IMR-90 (cell line): ENCODE measurements around the gene ABLIM3. TPM values are rescaled to one million over a fixed set of nuclear protein-coding genes. Genes with fewer than 3 reads are reported as not detected.

Source experiments
- ATAC-seq: fragments of 200-7000 bp; cut with Tn5 transposase; 2 replicates; pipeline ENCODE4 v1.9.1; 2020; ENCODE audit warnings: low read depth, mild to moderate bottlenecking, moderate library complexity
- BruUV-seq: library from RNA; stranded (reverse); fragments of 400-500 nt; replicated peaks from 2 replicates; lab custom pipeline; 2021; lab: Mats Ljungman, UMichigan
- CTCF ChIA-PET: fragments of 300-600 bp; formaldehyde crosslinking; extraction: SDS; loops from one replicate; lab custom pipeline; 2021; ENCODE audit warnings: antibody characterized with exemption; lab: Yijun Ruan, JAX
- POLR2A ChIA-PET: fragments of 300-600 bp; sonication (Branson Sonifier 250); formaldehyde crosslinking; loops from one replicate; lab custom pipeline; 2022; ENCODE audit warnings: antibody characterized with exemption; ENCODE audit not compliant: unreplicated experiment; lab: Charles Lee
- DNase-seq: peaks from one replicate; pipeline ENCODE4 v3.0.0; 2013
- H2AFZ ChIP-seq: replicated peaks from 2 replicates; pipeline ENCODE3; 2013; ENCODE audit warnings: low read length, mild to moderate bottlenecking; ENCODE audit not compliant: poor library complexity
- H2AK5ac ChIP-seq: 2 replicates; pipeline ENCODE4 v1.6.1; 2013; ENCODE audit warnings: low read depth, low read length, inconsistent platforms
- H2AK9ac ChIP-seq: replicated peaks from 2 replicates; pipeline ENCODE3; 2013; ENCODE audit warnings: mild to moderate bottlenecking, low read depth, low read length, moderate library complexity; ENCODE audit not compliant: poor library complexity
- H2BK120ac ChIP-seq: 2 replicates; pipeline ENCODE4 v1.6.1; 2013; ENCODE audit warnings: low read depth, low read length, inconsistent platforms
- H2BK15ac ChIP-seq: 3 replicates; pipeline ENCODE4 v1.6.1; 2013; ENCODE audit warnings: low read depth, low read length, inconsistent platforms
- H2BK20ac ChIP-seq: 2 replicates; pipeline ENCODE4 v1.6.1; 2013; ENCODE audit warnings: low read depth, mild to moderate bottlenecking, inconsistent platforms, low read length, moderate library complexity
- H2BK5ac ChIP-seq: 2 replicates; pipeline ENCODE4 v1.6.1; 2013; ENCODE audit warnings: mild to moderate bottlenecking, low read depth, low read length, inconsistent platforms; ENCODE audit not compliant: poor library complexity, severe bottlenecking
- H3K14ac ChIP-seq: replicated peaks from 2 replicates; pipeline ENCODE4 v1.6.1; 2013; ENCODE audit warnings: low read depth, low read length, inconsistent platforms
- H3K18ac ChIP-seq: 2 replicates; pipeline ENCODE4 v1.6.1; 2013; ENCODE audit warnings: low read depth, low read length, control low read depth
- H3K23ac ChIP-seq: 2 replicates; pipeline ENCODE4 v1.6.1; 2013; ENCODE audit warnings: low read depth, low read length, inconsistent platforms
- H3K27ac ChIP-seq: 2 replicates; pipeline ENCODE4 v1.5.1; 2013; ENCODE audit warnings: mild to moderate bottlenecking, control low read depth, low read length; ENCODE audit not compliant: insufficient read depth
- H3K27me3 ChIP-seq: 2 replicates; pipeline ENCODE4 v1.6.1; 2013; ENCODE audit warnings: low read length; ENCODE audit not compliant: control insufficient read depth, insufficient read depth
- H3K36me3 ChIP-seq: 2 replicates; pipeline ENCODE4 v1.6.1; 2013; ENCODE audit warnings: low read length, mixed read lengths; ENCODE audit not compliant: control insufficient read depth, insufficient read depth
- H3K4ac ChIP-seq: 2 replicates; pipeline ENCODE4 v1.6.1; 2013; ENCODE audit warnings: low read depth, low read length, inconsistent platforms
- H3K4me1 ChIP-seq: 2 replicates; pipeline ENCODE4 v1.6.1; 2013; ENCODE audit warnings: low read length, mixed read lengths; ENCODE audit not compliant: control insufficient read depth, insufficient read depth
- H3K4me2 ChIP-seq: 2 replicates; pipeline ENCODE4 v1.6.1; 2013; ENCODE audit warnings: low read depth, mild to moderate bottlenecking, control low read depth, low read length, moderate library complexity
- H3K4me3 ChIP-seq: 2 replicates; pipeline ENCODE4 v1.5.1; 2013; ENCODE audit warnings: low read depth, mild to moderate bottlenecking, control low read depth, low read length, moderate library complexity; ENCODE audit not compliant: insufficient read depth
- H3K56ac ChIP-seq: 2 replicates; pipeline ENCODE4 v1.6.1; 2013; ENCODE audit warnings: low read length, inconsistent platforms; ENCODE audit not compliant: insufficient read depth; ENCODE audit errors: extremely low read depth
- H3K79me1 ChIP-seq, 2 experiments: 2 replicates each; pipeline ENCODE4 v1.6.1; 2013; ENCODE audit warnings: low read length in 2 of 2, inconsistent platforms in 1 of 2, low read depth in 1 of 2
- H3K9ac ChIP-seq: 2 replicates; pipeline ENCODE4 v1.6.1; 2013; ENCODE audit warnings: low read depth, low read length, control low read depth
- H3K9me1 ChIP-seq: 2 replicates; pipeline ENCODE4 v1.6.1; 2013; ENCODE audit warnings: low read length, inconsistent platforms; ENCODE audit not compliant: insufficient read depth
- H3K9me3 ChIP-seq: 2 replicates; pipeline ENCODE4 v1.6.1; 2013; ENCODE audit warnings: low read length; ENCODE audit not compliant: control insufficient read depth, insufficient read depth
- H4K20me1 ChIP-seq: 2 replicates; pipeline ENCODE4 v1.6.1; 2013; ENCODE audit warnings: low read length, inconsistent platforms; ENCODE audit not compliant: insufficient read depth
- H4K5ac ChIP-seq: 2 replicates; pipeline ENCODE4 v1.6.1; 2013; ENCODE audit warnings: mild to moderate bottlenecking, low read depth, low read length, control low read depth
- H4K8ac ChIP-seq, 2 experiments: 2 replicates each; pipeline ENCODE4 v1.6.1; 2013; ENCODE audit warnings: low read depth in 2 of 2, low read length in 2 of 2, control low read depth in 1 of 2, inconsistent platforms in 1 of 2
- H4K91ac ChIP-seq: 2 replicates; pipeline ENCODE4 v1.6.1; 2013; ENCODE audit warnings: low read depth, low read length, inconsistent platforms; ENCODE audit not compliant: insufficient read depth
- BHLHE40 ChIP-seq: fragments of 150-350 bp; IDR thresholded peaks from 2 replicates; pipeline ENCODE4 v1.6.1; 2016; ENCODE audit warnings: mild to moderate bottlenecking, low read depth, low read length
- CEBPB ChIP-seq: IDR thresholded peaks from 2 replicates; pipeline ENCODE4 v1.6.1; 2012; ENCODE audit warnings: low read depth, low read length, improper control_type of control experiment
- CTCF ChIP-seq: conservative IDR thresholded peaks from 2 replicates; pipeline ENCODE4 v1.5.1; 2012; ENCODE audit warnings: mild to moderate bottlenecking, low read depth, low read length, improper control_type of control experiment
- ELK1 ChIP-seq: fragments of 150-350 bp; IDR thresholded peaks from 2 replicates; pipeline ENCODE4 v1.6.1; 2016; ENCODE audit warnings: low read depth, mild to moderate bottlenecking, low read length, moderate library complexity, borderline replicate concordance
- FOS ChIP-seq: fragments of 150-350 bp; IDR thresholded peaks from 2 replicates; pipeline ENCODE4 v1.6.1; 2016; ENCODE audit warnings: low read depth, low read length
- MAFK ChIP-seq: IDR thresholded peaks from 2 replicates; pipeline ENCODE4 v1.6.1; 2012; ENCODE audit warnings: low read depth, low read length, improper control_type of control experiment
- POLR2A ChIP-seq: IDR thresholded peaks from 2 replicates; pipeline ENCODE4 v1.6.1; 2012; ENCODE audit warnings: mild to moderate bottlenecking, low read depth, low read length
- RAD21 ChIP-seq: IDR thresholded peaks from 2 replicates; pipeline ENCODE4 v1.6.1; 2012; ENCODE audit warnings: low read length, improper control_type of control experiment
- RCOR1 ChIP-seq: IDR thresholded peaks from 2 replicates; pipeline ENCODE4 v1.6.1; 2012; ENCODE audit warnings: mild to moderate bottlenecking, low read length, improper control_type of control experiment; ENCODE audit not compliant: insufficient replicate concordance
- RFX5 ChIP-seq: IDR thresholded peaks from 2 replicates; pipeline ENCODE4 v1.8.0; 2012; ENCODE audit warnings: low read depth, mild to moderate bottlenecking, low read length, moderate library complexity
- SMC3 ChIP-seq: fragments of 150-350 bp; IDR thresholded peaks from 2 replicates; pipeline ENCODE4 v1.6.1; 2016; ENCODE audit warnings: low read depth, mild to moderate bottlenecking, antibody characterized with exemption, low read length, moderate library complexity
- USF2 ChIP-seq: fragments of 150-350 bp; IDR thresholded peaks from 2 replicates; pipeline ENCODE4 v1.6.1; 2017; ENCODE audit warnings: mild to moderate bottlenecking, antibody characterized with exemption, low read length, low read depth
- whole genome bisulfite sequencing, 2 experiments: methylation state at CpG; one replicate each; pipeline versions ENCODE4 v1.1.5 to v1.1.7; 2013; ENCODE audit warnings: missing lambda C conversion rate in 2 of 2; ENCODE audit not compliant: insufficient read length in 1 of 2; ENCODE audit errors: extremely low coverage in 2 of 2; 5-methylcytosine and 5-hydroxymethylcytosine counted together
- dilution Hi-C: fragments of 300-500 bp; cut with HindIII; formaldehyde crosslinking; loops from one replicate; pipeline ENCODE4 v1.14.3; 2018; ENCODE audit warnings: low sequenced_read_pairs; ENCODE audit not compliant: unreplicated experiment
- in situ Hi-C: fragments of 300-500 bp; cut with MboI; formaldehyde crosslinking; loops from 3 replicates; pipeline ENCODE4 v1.14.3; 2019; ENCODE audit warnings: low sequenced_read_pairs, inconsistent platforms, mixed read lengths
- intact Hi-C: fragments of 100-400 bp; cut with micrococcal nuclease; formaldehyde crosslinking; loops from 2 replicates; pipeline ENCODE4 v1.10.0; 2022
- polyA plus RNA-seq, 3 experiments: library from polyadenylated mRNA; depleted of rRNA; stranded (reverse); fragments of >200 nt; gene quantifications; 2 replicates each; pipeline ENCODE4 v1.2.3, GENCODE V29; 2012; ENCODE audit warnings: low replicate concordance in 1 of 3
- total RNA-seq: library from RNA; depleted of rRNA; stranded (reverse); fragments of >200 nt; gene quantifications from 2 replicates; pipeline ENCODE4 v1.2.3, GENCODE V29; 2012

ABLIM3 gene
- total and polyA plus RNA-seq, 2 of the 4 experiments (the other 2 are of a cell fraction), result 33.3 to 69.9 TPM

- no peak for TF ChIP-seq MAFK
- no peak for TF ChIP-seq FOS
- TF ChIP-seq CEBPB, result no peak
- no peak for TF ChIP-seq SMC3
- TF ChIP-seq POLR2A, result no peak
- no peak for TF ChIP-seq RAD21
Measured at GRCh38 chr5:149174847-149175234, 33.5 kb downstream of the ABLIM3 start (continued).

- H4K91ac ChIP-seq, result peak overlapping the region; percentile 89
- TF ChIP-seq MAFK, result no peak
- TF ChIP-seq USF2, result no peak
- TF ChIP-seq RFX5, result no peak
- TF ChIP-seq RCOR1, result no peak
- no peak for TF ChIP-seq CTCF
- TF ChIP-seq ELK1, result no peak
- peak; percentile 37; the same call in 1 of the 2 replicates for TF ChIP-seq BHLHE40
- TF ChIP-seq SMC3, result no peak
- TF ChIP-seq CEBPB, result no peak
Measured at GRCh38 chr5:149175346-149176105, 34.2 kb downstream of the ABLIM3 start.

More at GRCh38 chr5:149175346-149176105, 34.2 kb downstream of the ABLIM3 start:
- H2BK120ac ChIP-seq, result peak overlapping the region; percentile 96
- peak overlapping the region; percentile 42 for H3K56ac ChIP-seq
- peak overlapping the region; percentile 4 for H2AK9ac ChIP-seq
- H3K4me2 ChIP-seq, result 0 out of 2 replicates have a peak overlapping the region, but pooled peaks have one; percentile 17
- no peak overlapping the region for H3K4me3 ChIP-seq
- intact Hi-C loops, result loop anchor here (2.0 kb wide), 2 partner anchors 15 to 35 kb away; partner anchors contain the start of gene ABLIM3
- ChIA-PET CTCF (interaction anchor here (0.6 kb wide), 1 partner anchor 11 kb away, joined by 3 read pairs; no protein-coding TSS in a partner anchor), POLR2A (no interaction called here)
- H3K4ac ChIP-seq, result peak overlapping the region; percentile 98
- peak overlapping the region; percentile 89 for H3K23ac ChIP-seq
- H4K20me1 ChIP-seq, result no peaks in the 10 kb centered on the region
- peak overlapping the region; percentile 92 for H2BK20ac ChIP-seq
- H3K18ac ChIP-seq, result peak overlapping the region; percentile 89; the same call in 1 of the 2 replicates
- dilution Hi-C loops, result no loop called here
- no peaks in the 10 kb centered on the region for H3K9me3 ChIP-seq
- H3K27me3 ChIP-seq, result no peaks in the 10 kb centered on the region
- H3K36me3 ChIP-seq, result 0 out of 2 replicates have a peak, but pooled peaks cover 2% of the 10 kb centered on the region
- WGBS, 2 experiments, result 32% methylated on average over 7 of the region's 12 CpGs; no CpG with 5 or more reads in 1 of the 2 experiments
- DNase-seq (no peak), ATAC-seq (no peak)
- peak overlapping the region; percentile 99 for H2AK5ac ChIP-seq
- peak overlapping the region; percentile 27 for H2AFZ ChIP-seq
- peak overlapping the region; percentile 59 for H3K9ac ChIP-seq
- in situ Hi-C loops, result no loop called here
- H3K9me1 ChIP-seq, result peaks cover 29% of the 10 kb centered on the region
- H3K4me1 ChIP-seq, result peaks cover 39% of the 10 kb centered on the region
- peak overlapping the region; percentile 90 for H4K5ac ChIP-seq
- peak overlapping the region; percentile 45 to 94 for H4K8ac ChIP-seq
- peak overlapping the region; percentile 99 for H2BK15ac ChIP-seq
- peak overlapping the region; percentile 96 for H2BK5ac ChIP-seq
- peak overlapping the region; percentile 65 for H3K27ac ChIP-seq
- H3K79me1 ChIP-seq, result peaks cover 42 to 74% of the 10 kb centered on the region in 2 experiments
- peak overlapping the region; percentile 91 for H3K14ac ChIP-seq
- BruUV-seq, result no TSS peak
